Neural cell (in vitro differentiated cells): ENCODE results near the gene TINAGL1. TPM values are rescaled to one million over a fixed set of nuclear protein-coding genes. Genes with fewer than 3 reads are reported as not detected.

Experiments used
- H2AFZ ChIP-seq: fragments of 200-600, 300-800 bp; sonication (generic), shearing (Covaris generic); 2 replicates; pipeline ENCODE4 v1.6.0; 2014; ENCODE audit warnings: low read depth, mild to moderate bottlenecking, antibody characterized with exemption, low read length, moderate library complexity
- H3F3A ChIP-seq: fragments of 200-600 bp; shearing (Covaris generic); 2 replicates; pipeline ENCODE4 v1.6.1; 2016; ENCODE audit warnings: mild to moderate bottlenecking, moderate library complexity, mixed read lengths, antibody characterized with exemption, low read length; ENCODE audit not compliant: insufficient read depth, poor library complexity, severe bottlenecking
- H3K27ac ChIP-seq: fragments of 200-600, 300-800 bp; sonication (generic), shearing (Covaris generic); 2 replicates; pipeline ENCODE4 v1.5.1; 2014; ENCODE audit warnings: mild to moderate bottlenecking, low read length, moderate library complexity
- H3K27me3 ChIP-seq: fragments of 300-800, 200-600 bp; sonication (generic), shearing (Covaris generic); 2 replicates; pipeline ENCODE4 v1.6.0; 2014; ENCODE audit warnings: mild to moderate bottlenecking, low read depth, low read length, moderate library complexity; ENCODE audit not compliant: insufficient read depth
- H3K36me3 ChIP-seq: fragments of 300-800, 200-600 bp; sonication (generic), shearing (Covaris generic); 2 replicates; pipeline ENCODE4 v1.5.1; 2014; ENCODE audit warnings: mild to moderate bottlenecking, antibody characterized with exemption, low read length, moderate library complexity; ENCODE audit not compliant: insufficient read depth
- H3K4me2 ChIP-seq: fragments of 300-800, 200-600 bp; sonication (generic), shearing (Covaris generic); 2 replicates; pipeline ENCODE4 v1.6.0; 2014; ENCODE audit warnings: mild to moderate bottlenecking, low read length
- H3K4me3 ChIP-seq: fragments of 300-800, 200-600 bp; sonication (generic), shearing (Covaris generic); 2 replicates; pipeline ENCODE4 v1.5.1; 2014; ENCODE audit warnings: mild to moderate bottlenecking, low read length, moderate library complexity
- H3K79me2 ChIP-seq: fragments of 200-600 bp; shearing (Covaris generic); replicated peaks from 2 replicates; pipeline ENCODE4 v1.6.0; 2014; ENCODE audit warnings: mild to moderate bottlenecking, low read length, moderate library complexity; ENCODE audit not compliant: insufficient read depth
- H3K9ac ChIP-seq: fragments of 300-800, 200-600 bp; sonication (generic), shearing (Covaris generic); 2 replicates; pipeline ENCODE4 v1.6.1; 2016; ENCODE audit warnings: mild to moderate bottlenecking, low read length, mixed read lengths
- H3K9me2 ChIP-seq: fragments of 200-600 bp; shearing (Covaris generic); 2 replicates; pipeline ENCODE4 v1.6.1; 2016; ENCODE audit warnings: mild to moderate bottlenecking, low read length, mixed read lengths; ENCODE audit not compliant: insufficient read depth
- H3K9me3 ChIP-seq: fragments of 200-600, 300-800 bp; sonication (generic), shearing (Covaris generic); 2 replicates; pipeline ENCODE4 v1.6.1; 2016; ENCODE audit warnings: mild to moderate bottlenecking, mixed run types, low read length, moderate library complexity, mixed read lengths
- H4K20me1 ChIP-seq: fragments of 200-600 bp; shearing (Covaris generic); 2 replicates; pipeline ENCODE4 v1.6.1; 2016; ENCODE audit warnings: mild to moderate bottlenecking, mixed run types; ENCODE audit not compliant: insufficient read depth
- EP300 ChIP-seq: fragments of 450-650 bp; conservative IDR thresholded peaks from 2 replicates; pipeline ENCODE4 v1.6.1; 2014; ENCODE audit warnings: antibody characterized with exemption, mild to moderate bottlenecking, moderate library complexity; ENCODE audit not compliant: poor library complexity, severe bottlenecking
- EZH2 ChIP-seq: fragments of 200-600, 300-800 bp; shearing (Covaris generic), sonication (generic); IDR thresholded peaks from 2 replicates; pipeline ENCODE4 v1.6.1; 2014; ENCODE audit warnings: antibody characterized with exemption, low read length, borderline replicate concordance, mild to moderate bottlenecking; ENCODE audit not compliant: insufficient read depth, poor library complexity, severe bottlenecking
- MXI1 ChIP-seq: fragments of 450-650 bp; conservative IDR thresholded peaks from 2 replicates; pipeline ENCODE4 v1.6.1; 2014; ENCODE audit warnings: antibody characterized with exemption, mild to moderate bottlenecking; ENCODE audit not compliant: poor library complexity, severe bottlenecking
- POLR2AphosphoS5 ChIP-seq: IDR thresholded peaks from 2 replicates; pipeline ENCODE4 v1.6.1; 2012
- RAD21 ChIP-seq: fragments of 450-650 bp; conservative IDR thresholded peaks from 2 replicates; pipeline ENCODE4 v1.6.1; 2014; ENCODE audit warnings: antibody characterized with exemption, mild to moderate bottlenecking, moderate library complexity
- SMC3 ChIP-seq: fragments of 450-650 bp; conservative IDR thresholded peaks from 2 replicates; pipeline ENCODE4 v1.6.1; 2014; ENCODE audit warnings: antibody characterized with exemption, mild to moderate bottlenecking, moderate library complexity; ENCODE audit not compliant: poor library complexity
- TAF1 ChIP-seq: IDR thresholded peaks from 2 replicates; pipeline ENCODE4 v1.6.1; 2012; ENCODE audit warnings: low read depth
- polyA plus RNA-seq: library from polyadenylated mRNA; depleted of rRNA; stranded (reverse); fragments of >200 nt; gene quantifications from 2 replicates; pipeline ENCODE4 v1.2.3, GENCODE V29; 2014
- TF ChIP-seq, protein P1 (sequence below): IDR thresholded peaks from 2 replicates; pipeline ENCODE4 v1.6.1; 2012; ENCODE audit warnings: borderline replicate concordance
- TF ChIP-seq, protein P2 (sequence below): fragments of 450-650 bp; IDR thresholded peaks from 2 replicates; pipeline ENCODE4 v1.5.1; 2014; ENCODE audit warnings: antibody characterized with exemption, mild to moderate bottlenecking, moderate library complexity; ENCODE audit not compliant: poor library complexity, severe bottlenecking

TINAGL1 gene
- polyA plus RNA-seq, 1 donor from 2014 or later, result not detected

DNA sequence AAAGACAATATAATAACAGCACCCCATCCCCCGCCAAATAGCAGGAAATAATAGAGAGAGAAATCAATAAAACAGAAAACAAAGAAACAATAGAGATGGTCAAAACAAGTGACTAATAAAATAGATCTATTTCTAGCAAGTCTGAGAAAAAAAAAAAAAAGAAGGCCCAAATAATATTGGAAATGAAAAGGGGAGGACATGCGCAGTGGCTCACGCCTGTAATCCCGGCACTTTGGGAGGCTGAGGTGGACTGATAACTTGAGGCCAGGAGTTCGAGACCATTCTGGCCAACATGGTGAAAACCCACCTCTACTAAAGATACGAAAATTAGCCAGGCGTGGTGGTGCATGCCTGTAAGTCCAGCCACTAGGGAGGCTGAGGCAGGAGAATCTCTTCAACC lies 22.7 kb downstream of the TINAGL1 start:
- Histone ChIP-seq H3K9ac (no peak overlapping the region), H3K9me3 (no peaks in the 10 kb centered on the region), H3K27me3 (no peaks in the 10 kb centered on the region), H3K79me2 (no peaks in the 10 kb centered on the region), H3K9me2 (no peaks in the 10 kb centered on the region), H3F3A (no peaks in the 10 kb centered on the region), H3K36me3 (no peaks in the 10 kb centered on the region), H4K20me1 (no peaks in the 10 kb centered on the region), H3K4me2 (no peak overlapping the region), H2AFZ (no peak overlapping the region), H3K4me3 (no peak overlapping the region), H3K27ac (no peak overlapping the region)
- TF ChIP-seq SMC3 (no peak), EP300 (no peak), RAD21 (no peak), TAF1 (no peak), POLR2AphosphoS5 (no peak), MXI1 (no peak), EZH2 (no peak)
- TF ChIP-seq, protein P1, sequence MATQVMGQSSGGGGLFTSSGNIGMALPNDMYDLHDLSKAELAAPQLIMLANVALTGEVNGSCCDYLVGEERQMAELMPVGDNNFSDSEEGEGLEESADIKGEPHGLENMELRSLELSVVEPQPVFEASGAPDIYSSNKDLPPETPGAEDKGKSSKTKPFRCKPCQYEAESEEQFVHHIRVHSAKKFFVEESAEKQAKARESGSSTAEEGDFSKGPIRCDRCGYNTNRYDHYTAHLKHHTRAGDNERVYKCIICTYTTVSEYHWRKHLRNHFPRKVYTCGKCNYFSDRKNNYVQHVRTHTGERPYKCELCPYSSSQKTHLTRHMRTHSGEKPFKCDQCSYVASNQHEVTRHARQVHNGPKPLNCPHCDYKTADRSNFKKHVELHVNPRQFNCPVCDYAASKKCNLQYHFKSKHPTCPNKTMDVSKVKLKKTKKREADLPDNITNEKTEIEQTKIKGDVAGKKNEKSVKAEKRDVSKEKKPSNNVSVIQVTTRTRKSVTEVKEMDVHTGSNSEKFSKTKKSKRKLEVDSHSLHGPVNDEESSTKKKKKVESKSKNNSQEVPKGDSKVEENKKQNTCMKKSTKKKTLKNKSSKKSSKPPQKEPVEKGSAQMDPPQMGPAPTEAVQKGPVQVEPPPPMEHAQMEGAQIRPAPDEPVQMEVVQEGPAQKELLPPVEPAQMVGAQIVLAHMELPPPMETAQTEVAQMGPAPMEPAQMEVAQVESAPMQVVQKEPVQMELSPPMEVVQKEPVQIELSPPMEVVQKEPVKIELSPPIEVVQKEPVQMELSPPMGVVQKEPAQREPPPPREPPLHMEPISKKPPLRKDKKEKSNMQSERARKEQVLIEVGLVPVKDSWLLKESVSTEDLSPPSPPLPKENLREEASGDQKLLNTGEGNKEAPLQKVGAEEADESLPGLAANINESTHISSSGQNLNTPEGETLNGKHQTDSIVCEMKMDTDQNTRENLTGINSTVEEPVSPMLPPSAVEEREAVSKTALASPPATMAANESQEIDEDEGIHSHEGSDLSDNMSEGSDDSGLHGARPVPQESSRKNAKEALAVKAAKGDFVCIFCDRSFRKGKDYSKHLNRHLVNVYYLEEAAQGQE, result no peak
- TF ChIP-seq, protein P2, sequence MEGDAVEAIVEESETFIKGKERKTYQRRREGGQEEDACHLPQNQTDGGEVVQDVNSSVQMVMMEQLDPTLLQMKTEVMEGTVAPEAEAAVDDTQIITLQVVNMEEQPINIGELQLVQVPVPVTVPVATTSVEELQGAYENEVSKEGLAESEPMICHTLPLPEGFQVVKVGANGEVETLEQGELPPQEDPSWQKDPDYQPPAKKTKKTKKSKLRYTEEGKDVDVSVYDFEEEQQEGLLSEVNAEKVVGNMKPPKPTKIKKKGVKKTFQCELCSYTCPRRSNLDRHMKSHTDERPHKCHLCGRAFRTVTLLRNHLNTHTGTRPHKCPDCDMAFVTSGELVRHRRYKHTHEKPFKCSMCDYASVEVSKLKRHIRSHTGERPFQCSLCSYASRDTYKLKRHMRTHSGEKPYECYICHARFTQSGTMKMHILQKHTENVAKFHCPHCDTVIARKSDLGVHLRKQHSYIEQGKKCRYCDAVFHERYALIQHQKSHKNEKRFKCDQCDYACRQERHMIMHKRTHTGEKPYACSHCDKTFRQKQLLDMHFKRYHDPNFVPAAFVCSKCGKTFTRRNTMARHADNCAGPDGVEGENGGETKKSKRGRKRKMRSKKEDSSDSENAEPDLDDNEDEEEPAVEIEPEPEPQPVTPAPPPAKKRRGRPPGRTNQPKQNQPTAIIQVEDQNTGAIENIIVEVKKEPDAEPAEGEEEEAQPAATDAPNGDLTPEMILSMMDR, result no peak

DNA sequence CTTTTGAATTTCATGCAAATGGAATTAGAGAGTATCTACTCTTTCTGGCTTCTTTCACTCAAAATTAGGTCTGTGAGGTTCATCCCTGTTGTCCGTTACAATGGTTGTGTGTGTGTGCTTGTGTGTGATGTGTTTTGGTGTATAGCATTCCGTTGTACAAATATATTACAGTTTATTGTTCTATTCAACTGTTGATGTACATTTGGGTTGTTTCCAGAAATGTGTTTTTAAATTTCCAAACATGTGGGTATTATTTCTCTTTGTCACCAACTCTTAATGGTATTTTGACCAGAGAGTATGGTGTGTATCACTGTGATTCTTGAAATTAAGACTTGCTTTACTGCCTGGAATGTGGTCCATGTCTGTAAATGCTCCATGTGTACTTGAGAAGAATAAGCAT lies 24.3 kb downstream of the TINAGL1 start:
- Histone ChIP-seq H4K20me1 (no peaks in the 10 kb centered on the region), H3K27me3 (no peaks in the 10 kb centered on the region), H2AFZ (no peak overlapping the region), H3K9ac (no peak overlapping the region), H3K36me3 (no peaks in the 10 kb centered on the region), H3K4me3 (no peak overlapping the region), H3K9me3 (no peaks in the 10 kb centered on the region), H3F3A (no peaks in the 10 kb centered on the region), H3K79me2 (no peaks in the 10 kb centered on the region), H3K9me2 (no peaks in the 10 kb centered on the region), H3K27ac (no peak overlapping the region), H3K4me2 (no peak overlapping the region)
- TF ChIP-seq TAF1 (no peak), EP300 (no peak), POLR2AphosphoS5 (no peak), RAD21 (no peak), SMC3 (no peak), MXI1 (no peak), EZH2 (no peak)
- TF ChIP-seq, protein P2, result no peak
- TF ChIP-seq, protein P1, result no peak
